ENCODE measurements around the gene AP2A2. TPM values are rescaled to one million over a fixed set of nuclear protein-coding genes. Genes with fewer than 3 reads are reported as not detected.

Gene AP2A2
- total RNA-seq, 1 experiment from 2014 or later: 25.3 TPM

DNA sequence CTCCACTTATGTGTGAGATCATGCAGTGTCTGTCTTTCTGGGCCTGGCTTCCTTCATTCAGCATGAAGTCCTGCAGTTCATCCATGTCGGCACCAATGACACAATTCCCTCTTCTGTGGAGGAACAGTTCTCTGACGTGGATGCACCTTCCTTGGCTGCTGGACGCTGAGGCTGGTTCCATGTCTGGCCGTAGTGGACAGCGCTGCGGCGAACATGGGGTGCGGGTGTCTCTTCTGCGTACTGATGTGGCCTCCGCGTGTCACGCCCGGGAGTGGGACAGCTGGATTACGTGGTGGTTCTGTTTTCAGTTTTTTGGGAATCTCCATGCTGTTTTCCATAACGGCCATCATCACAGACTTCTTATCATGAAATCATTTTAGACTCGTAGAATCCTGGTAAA, 132.1 kb downstream of the AP2A2 start:
- DNase-seq (ENCODE audit: low spot score): no peak

DNA sequence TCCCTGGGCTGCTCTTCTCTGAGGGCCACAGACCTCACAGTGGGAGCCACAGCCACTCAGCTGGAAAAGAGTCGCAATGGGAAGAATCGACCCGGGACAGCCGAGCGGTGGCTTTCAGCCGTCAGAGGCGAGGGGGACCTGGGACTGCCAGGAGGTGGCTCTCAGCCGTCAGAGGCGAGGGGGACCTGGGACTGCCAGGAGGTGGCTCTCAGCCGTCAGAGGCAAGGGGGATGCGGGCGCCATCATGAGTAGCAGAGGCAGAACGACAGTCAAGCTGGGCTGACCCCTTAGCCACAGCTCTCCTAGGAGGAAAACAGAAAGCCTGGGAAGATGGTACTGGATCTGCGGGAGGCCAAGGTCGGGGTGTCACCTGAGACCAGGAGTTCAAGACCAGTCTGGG, 134.1 kb downstream of the AP2A2 start:
- no peak for DNase-seq (ENCODE audit: low spot score)

DNA sequence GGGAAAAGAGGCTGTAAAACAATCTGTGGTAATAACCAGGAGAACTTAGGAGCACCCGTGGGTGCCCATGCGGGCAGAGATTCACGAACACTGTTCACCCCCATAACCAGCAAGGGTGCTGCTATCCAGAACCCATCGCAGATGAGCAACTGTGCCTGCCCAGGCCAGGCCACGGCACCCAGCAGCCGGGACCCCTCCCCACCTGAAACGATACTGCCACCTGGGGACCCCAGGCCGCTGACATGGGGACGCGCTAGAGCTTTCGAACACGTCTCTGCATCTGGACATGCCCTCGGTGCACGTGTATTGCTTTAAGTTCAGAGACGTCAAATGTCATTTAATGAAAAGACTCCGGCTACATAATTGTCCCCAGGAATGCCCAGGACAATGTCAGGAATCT, 134.7 kb downstream of the AP2A2 start:
- no peak for DNase-seq (ENCODE audit: low spot score)

DNA sequence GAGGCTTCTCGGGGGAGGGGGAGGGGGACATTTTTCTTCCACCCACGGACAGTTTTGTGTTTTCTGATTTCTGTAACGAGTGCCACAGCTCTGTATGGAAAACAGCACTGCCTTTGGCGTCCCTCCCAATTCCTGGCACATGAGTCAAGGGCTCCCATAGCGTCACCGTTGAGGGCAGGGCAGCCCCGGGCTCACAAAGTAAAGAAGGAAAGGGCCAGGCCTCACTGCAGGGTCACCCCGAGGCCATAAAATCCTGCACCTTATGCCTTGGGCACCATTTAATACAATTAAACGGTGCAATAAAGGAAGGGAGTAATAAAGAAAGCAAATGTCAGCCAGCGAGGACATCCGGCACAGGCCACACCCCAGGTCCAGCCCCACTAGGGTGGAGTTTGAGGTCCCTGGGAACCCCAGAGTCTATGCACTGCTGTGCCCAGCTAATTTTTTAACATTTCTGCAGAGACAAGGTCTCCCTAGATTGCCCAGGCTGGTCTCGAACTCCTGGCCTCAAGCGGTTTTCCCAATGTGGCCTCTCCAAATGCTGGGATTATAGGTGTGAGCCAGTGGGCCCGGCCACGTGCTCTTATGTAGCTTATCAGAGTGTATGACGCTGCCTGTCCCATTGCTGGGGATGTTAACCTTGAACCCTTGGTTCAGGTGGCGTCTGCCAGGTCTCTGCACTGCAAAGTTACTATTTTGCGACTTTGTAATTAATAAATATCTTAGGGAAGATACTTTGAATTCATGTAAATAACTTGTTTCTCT, 135.4 kb downstream of the AP2A2 start:
- DNase-seq (ENCODE audit: low spot score): peak; percentile 62

Other genes with a start within 250 kb of the AP2A2 start
- gene DEAF1, start 230.6 kb upstream of the AP2A2 start, total RNA-seq (2014; rRNA removed; shearing (Covaris generic)): 24.9 and 29.9 TPM in 2 replicates
- 15.8 and 16.4 TPM in 2 replicates for gene TMEM80, start 230.1 kb upstream of the AP2A2 start, total RNA-seq (2014; rRNA removed; shearing (Covaris generic))
- gene EPS8L2, start 219.6 kb upstream of the AP2A2 start, total RNA-seq (2014; rRNA removed; shearing (Covaris generic)): 0.12 TPM in 1 of 2 replicates, not detected in the other
- gene TALDO1, start 178.4 kb upstream of the AP2A2 start, total RNA-seq (2014; rRNA removed; shearing (Covaris generic)): 600 and 603 TPM in 2 replicates
- gene GATD1, start 148.4 kb upstream of the AP2A2 start, total RNA-seq (2014; rRNA removed; shearing (Covaris generic)): 15.5 and 24.8 TPM in 2 replicates
- not detected in 2 replicates for gene CEND1, start 135.8 kb upstream of the AP2A2 start, total RNA-seq (2014; rRNA removed; shearing (Covaris generic))
- gene SLC25A22, start 127.6 kb upstream of the AP2A2 start, total RNA-seq (2014; rRNA removed; shearing (Covaris generic)): 19.6 and 35.8 TPM in 2 replicates
- gene PIDD1, start 120.6 kb upstream of the AP2A2 start, total RNA-seq (2014; rRNA removed; shearing (Covaris generic)): 2.2 and 4.2 TPM in 2 replicates
- 1,137 and 1,147 TPM in 2 replicates for gene RPLP2, start 115.9 kb upstream of the AP2A2 start, total RNA-seq (2014; rRNA removed; shearing (Covaris generic))
- gene PNPLA2, start 107.0 kb upstream of the AP2A2 start, total RNA-seq (2014; rRNA removed; shearing (Covaris generic)): 13.4 and 22.8 TPM in 2 replicates
- not detected in 2 replicates for gene CRACR2B, start 98.0 kb upstream of the AP2A2 start, total RNA-seq (2014; rRNA removed; shearing (Covaris generic))
- 825 and 1,008 TPM in 2 replicates for gene CD151, start 92.9 kb upstream of the AP2A2 start, total RNA-seq (2014; rRNA removed; shearing (Covaris generic))
- 199 and 210 TPM in 2 replicates for gene POLR2L, start 83.3 kb upstream of the AP2A2 start, total RNA-seq (2014; rRNA removed; shearing (Covaris generic))
- 117 and 131 TPM in 2 replicates for gene TSPAN4, start 83.0 kb upstream of the AP2A2 start, total RNA-seq (2014; rRNA removed; shearing (Covaris generic))
- 53.1 and 65.1 TPM in 2 replicates for gene CHID1, start 15.1 kb upstream of the AP2A2 start, total RNA-seq (2014; rRNA removed; shearing (Covaris generic))
- gene MUC6, start 110.8 kb downstream of the AP2A2 start, total RNA-seq (2014; rRNA removed; shearing (Covaris generic)): not detected in 2 replicates
- gene MUC2, start 149.0 kb downstream of the AP2A2 start, total RNA-seq (2014; rRNA removed; shearing (Covaris generic)): not detected in 2 replicates
- not detected in 2 replicates for gene MUC5AC, start 232.1 kb downstream of the AP2A2 start, total RNA-seq (2014; rRNA removed; shearing (Covaris generic))